ENCODE results near the gene RNU6-7. TPM values are rescaled to one million over a fixed set of nuclear protein-coding genes. Genes with fewer than 3 reads are reported as not detected.
A peak's percentile ranks its signal among the peaks of the same experiment; 100 is the strongest.

Gene RNU6-7
- total and polyA plus RNA-seq, 2 of the 13 experiments (the other 11 are each of a cell fraction or from before 2014, with no cell fraction given), result under 0.01 TPM; not detected in 1

GRCh38 chr14:32201816-32202490 is at the start of gene RNU6-7 (continued):
- TF ChIP-seq ARID3A (IDR thresholded peaks at IDR 0.05; ENCODE audit: low read depth, low read length), result 0 out of 2 replicates have a peak, but pooled peaks have one; percentile 22
- TF ChIP-seq HIVEP1 (CRISPR knock-in tag; IDR thresholded peaks at IDR 0.05), result peak; percentile 47; the same call in 1 of the 2 replicates
- no peak; the same call in 1 of the 2 replicates for TF ChIP-seq ARHGAP35 (CRISPR knock-in tag; IDR thresholded peaks at IDR 0.05; ENCODE audit: borderline replicate concordance)
- no peak; the same call in 1 of the 2 replicates for TF ChIP-seq ZNF768 (CRISPR knock-in tag; IDR thresholded peaks at IDR 0.05)
- TF ChIP-seq PPARG (CRISPR knock-in tag; conservative IDR thresholded peaks at IDR 0.05), result no peak; the same call in 1 of the 2 replicates
- TF ChIP-seq GPN1 (CRISPR knock-in tag; IDR thresholded peaks at IDR 0.05; ENCODE audit: borderline replicate concordance), result 0 out of 2 replicates have a peak, but pooled peaks have one; percentile 25
- peak; percentile 3 for TF ChIP-seq AGO1 (IDR thresholded peaks at IDR 0.05; ENCODE audit: low read depth, low read length, poor library complexity, severe bottlenecking)
- 0 out of 2 replicates have a peak, but pooled peaks have one; percentile 16 for TF ChIP-seq POGZ (CRISPR knock-in tag; IDR thresholded peaks at IDR 0.05)
- no peak for TF ChIP-seq RFX5 (IDR thresholded peaks at IDR 0.05; ENCODE audit: low read depth, low read length)
- TF ChIP-seq ZNF781 (CRISPR knock-in tag; IDR thresholded peaks at IDR 0.05; ENCODE audit: borderline replicate concordance, not compliant biosample characterization), result no peak
- TF ChIP-seq NR0B2 (CRISPR knock-in tag; IDR thresholded peaks at IDR 0.05), result peak; percentile 88
- no peak; the same call in 1 of the 2 replicates for TF ChIP-seq MEIS2 (CRISPR knock-in tag; IDR thresholded peaks at IDR 0.05)
- no peak for TF ChIP-seq IKZF1 (IDR thresholded peaks at IDR 0.05)
- no peak for TF ChIP-seq KLF9 (CRISPR knock-in tag; IDR thresholded peaks at IDR 0.05; ENCODE audit: low read depth)
- TF ChIP-seq ZNF362 (CRISPR knock-in tag; IDR thresholded peaks at IDR 0.05; ENCODE audit: borderline replicate concordance), result no peak
- no peak for TF ChIP-seq RAD21 (CRISPR knock-in tag; IDR thresholded peaks at IDR 0.05)
- no peak for TF ChIP-seq ZNF891 (CRISPR knock-in tag; IDR thresholded peaks at IDR 0.05)
- TF ChIP-seq NFAT5 (CRISPR knock-in tag; IDR thresholded peaks at IDR 0.05), result peak; percentile 74; the same call in 1 of the 2 replicates
- TF ChIP-seq ELF3 (CRISPR knock-in tag; IDR thresholded peaks at IDR 0.05), result peak; percentile 54
- TF ChIP-seq ZNF124 (CRISPR knock-in tag; IDR thresholded peaks at IDR 0.05), result no peak
